Left lung (tissue), 10 donors: ENCODE data around the gene ZNF570. TPM values are rescaled to one million over a fixed set of nuclear protein-coding genes. Genes with fewer than 3 reads are reported as not detected.

Source experiments
- ATAC-seq: fragments of 200-7000 bp; cut with Tn5 transposase; one replicate; pipeline ENCODE4 v1.9.1; 2020; ENCODE audit warnings: moderate library complexity
- DNase-seq, 4 donors: peaks; one replicate each; pipeline ENCODE4 v3.0.0-alpha.2; 2013 to 2020
- H3K27ac ChIP-seq, 2 donors: fragments of 200-600 bp; sonication (generic) in 1 of 2; one replicate each; pipeline versions ENCODE4 v1.5.0 to v1.8.0; 2020 to 2021
- H3K27me3 ChIP-seq, 2 donors: fragments of 200-600 bp; sonication (generic) in 1 of 2; one replicate each; pipeline versions ENCODE4 v1.5.0 to v1.8.0; 2020 to 2021
- H3K36me3 ChIP-seq, 2 donors: fragments of 200-600 bp; sonication (generic) in 1 of 2; one replicate each; pipeline versions ENCODE4 v1.5.0 to v1.8.0; 2020 to 2021
- H3K4me1 ChIP-seq, 2 donors: fragments of 200-600 bp; one replicate each; pipeline ENCODE4 v1.8.0; 2021
- H3K4me3 ChIP-seq, 2 donors: fragments of 200-600 bp; sonication (generic) in 1 of 2; one replicate each; pipeline versions ENCODE4 v1.5.0 to v1.8.0; 2020 to 2021; ENCODE audit warnings: mild to moderate bottlenecking in 1 of 2
- H3K9me3 ChIP-seq, 2 donors: fragments of 200-600 bp; sonication (generic) in 1 of 2; one replicate each; pipeline versions ENCODE4 v1.5.0 to v1.8.0; 2020 to 2021
- intact Hi-C, 2 donors: fragments of 100-400 bp; cut with DNase I; formaldehyde crosslinking; loops; one replicate each; pipeline versions ENCODE4 v1.11.2 to v1.14.2; 2022
- polyA plus RNA-seq, 6 donors: library from polyadenylated mRNA; unstranded; fragments of 120-200 nt; gene quantifications; one replicate each; pipeline ENCODE4 v1.2.1, GENCODE V29; 2013; ENCODE audit not compliant: insufficient read length in 6 of 6
- total RNA-seq, 2 donors: library from RNA; stranded (reverse); fragmentation: NEBNext Ultra II Directional; extraction: Animal tissue kit (Norgen Biotek cat#: 25700); gene quantifications; one replicate each; pipeline ENCODE4 v1.2.1, GENCODE V29; 2021
- TF ChIP-seq, protein P1 (sequence below), 2 donors: fragments of 200-600 bp; sonication (generic) in 1 of 2; IDR thresholded peaks; one replicate each; pipeline versions ENCODE4 v1.5.0 to v1.8.0; 2021; ENCODE audit warnings: antibody characterized with exemption in 2 of 2
- donor health status: DM: no; HTN: yes; CAD: no.
- donor health status: DM: no; HTN: no; CAD: no.

The ZNF570 gene
- total and polyA plus RNA-seq, 8 donors: 4.1 to 12.9 (median 10.5) TPM

DNA sequence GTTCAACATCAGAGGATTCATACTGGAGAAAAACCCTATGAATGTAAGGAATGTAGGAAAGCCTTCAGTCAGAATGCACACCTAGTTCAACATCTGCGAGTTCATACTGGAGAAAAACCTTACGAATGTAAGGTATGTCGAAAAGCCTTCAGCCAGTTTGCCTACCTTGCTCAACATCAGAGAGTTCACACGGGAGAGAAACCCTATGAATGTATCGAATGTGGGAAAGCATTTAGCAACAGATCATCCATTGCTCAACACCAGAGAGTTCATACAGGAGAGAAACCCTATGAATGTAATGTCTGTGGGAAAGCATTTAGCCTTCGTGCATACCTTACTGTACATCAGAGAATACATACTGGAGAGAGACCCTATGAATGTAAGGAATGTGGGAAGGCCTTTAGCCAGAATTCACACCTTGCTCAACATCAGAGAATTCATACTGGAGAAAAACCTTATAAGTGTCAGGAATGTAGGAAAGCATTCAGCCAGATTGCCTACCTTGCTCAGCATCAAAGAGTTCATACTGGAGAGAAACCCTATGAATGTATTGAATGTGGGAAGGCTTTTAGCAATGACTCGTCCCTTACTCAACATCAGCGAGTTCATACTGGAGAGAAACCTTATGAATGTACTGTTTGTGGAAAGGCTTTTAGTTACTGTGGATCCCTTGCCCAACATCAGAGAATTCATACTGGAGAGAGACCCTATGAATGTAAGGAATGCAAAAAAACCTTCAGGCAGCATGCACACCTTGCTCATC lies 15.4 kb downstream of the ZNF570 start:
- ATAC-seq (no peak), DNase-seq (no peak)
- Histone ChIP-seq H3K4me3 (no peak overlapping the region), H3K27me3 (no peaks in the 10 kb centered on the region), H3K9me3 (peaks cover 32 to 100% of the 10 kb centered on the region in 2 donors), H3K27ac (no peak overlapping the region), H3K36me3 (peaks cover 3 to 66% of the 10 kb centered on the region in 2 donors), H3K4me1 (no peaks in the 10 kb centered on the region)
- TF ChIP-seq, protein P1, sequence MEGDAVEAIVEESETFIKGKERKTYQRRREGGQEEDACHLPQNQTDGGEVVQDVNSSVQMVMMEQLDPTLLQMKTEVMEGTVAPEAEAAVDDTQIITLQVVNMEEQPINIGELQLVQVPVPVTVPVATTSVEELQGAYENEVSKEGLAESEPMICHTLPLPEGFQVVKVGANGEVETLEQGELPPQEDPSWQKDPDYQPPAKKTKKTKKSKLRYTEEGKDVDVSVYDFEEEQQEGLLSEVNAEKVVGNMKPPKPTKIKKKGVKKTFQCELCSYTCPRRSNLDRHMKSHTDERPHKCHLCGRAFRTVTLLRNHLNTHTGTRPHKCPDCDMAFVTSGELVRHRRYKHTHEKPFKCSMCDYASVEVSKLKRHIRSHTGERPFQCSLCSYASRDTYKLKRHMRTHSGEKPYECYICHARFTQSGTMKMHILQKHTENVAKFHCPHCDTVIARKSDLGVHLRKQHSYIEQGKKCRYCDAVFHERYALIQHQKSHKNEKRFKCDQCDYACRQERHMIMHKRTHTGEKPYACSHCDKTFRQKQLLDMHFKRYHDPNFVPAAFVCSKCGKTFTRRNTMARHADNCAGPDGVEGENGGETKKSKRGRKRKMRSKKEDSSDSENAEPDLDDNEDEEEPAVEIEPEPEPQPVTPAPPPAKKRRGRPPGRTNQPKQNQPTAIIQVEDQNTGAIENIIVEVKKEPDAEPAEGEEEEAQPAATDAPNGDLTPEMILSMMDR (IDR thresholded peaks at IDR 0.05): no peak
- intact Hi-C loops: no loop called here

DNA sequence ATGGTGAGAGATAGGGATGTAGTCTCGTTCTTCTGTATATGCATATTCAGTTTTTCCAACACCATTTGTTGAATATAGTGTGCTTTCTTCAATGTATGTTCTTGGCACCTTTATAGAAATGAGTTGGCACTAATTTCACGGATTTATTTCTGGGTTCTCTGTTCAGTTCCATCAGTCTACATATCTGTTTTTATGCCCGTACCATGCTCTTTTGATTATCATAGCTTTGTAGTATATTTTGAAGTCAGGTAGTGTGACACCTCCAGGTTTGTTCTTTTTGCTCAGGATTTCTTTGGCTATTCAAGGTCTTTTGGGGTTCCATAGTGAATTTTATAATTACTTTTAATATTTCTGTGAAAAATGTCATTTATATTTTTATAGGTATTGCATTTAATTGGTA lies 23.1 kb downstream of the ZNF570 start:
- no peaks in the 10 kb centered on the region for H3K36me3 ChIP-seq
- TF ChIP-seq, protein P1 (IDR thresholded peaks at IDR 0.05): no peak
- intact Hi-C loops: no loop called here
- H3K27me3 ChIP-seq: no peaks in the 10 kb centered on the region
- H3K4me1 ChIP-seq: no peaks in the 10 kb centered on the region
- ATAC-seq: no peak
- peaks cover 0 to 100% of the 10 kb centered on the region in 2 donors for H3K9me3 ChIP-seq
- no peak overlapping the region for H3K4me3 ChIP-seq
- DNase-seq: no peak
- no peak overlapping the region for H3K27ac ChIP-seq

DNA sequence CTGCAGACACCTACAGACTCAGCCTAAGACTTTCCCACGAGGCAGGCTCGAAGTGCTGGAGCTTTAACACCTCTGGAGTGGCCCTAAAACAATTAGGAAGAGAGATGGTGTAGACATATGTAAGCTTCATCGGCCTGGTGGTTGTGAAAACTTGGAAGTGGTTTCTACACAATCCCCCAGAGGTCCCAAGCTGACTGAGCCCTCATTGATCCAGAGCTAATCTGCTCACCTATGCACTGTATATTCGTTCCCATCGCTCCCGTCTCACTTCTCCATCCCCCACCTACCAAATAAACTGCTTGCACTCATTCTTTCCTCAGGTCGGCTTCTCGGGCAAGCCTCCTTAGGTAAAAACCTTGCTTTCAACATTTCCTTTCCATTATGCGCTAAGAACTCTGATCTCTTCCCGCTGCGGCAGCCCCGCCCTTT lies 36.8 kb downstream of the ZNF570 start:
- intact Hi-C loops: no loop called here
- Histone ChIP-seq H3K4me3 (peak overlapping the region; percentile 55 to 57), H3K27me3 (peaks cover 0 to 6% of the 10 kb centered on the region in 2 donors), H3K9me3 (peaks cover 0 to 79% of the 10 kb centered on the region in 2 donors), H3K4me1 (peaks cover 0 to 9% of the 10 kb centered on the region in 2 donors), H3K27ac (peak overlapping the region; percentile 86 to 90), H3K36me3 (peaks cover 0 to 7% of the 10 kb centered on the region in 2 donors)
- TF ChIP-seq, protein P1 (IDR thresholded peaks at IDR 0.05): no peak
- DNase-seq (no peak), ATAC-seq (peak; percentile 21)

DNA sequence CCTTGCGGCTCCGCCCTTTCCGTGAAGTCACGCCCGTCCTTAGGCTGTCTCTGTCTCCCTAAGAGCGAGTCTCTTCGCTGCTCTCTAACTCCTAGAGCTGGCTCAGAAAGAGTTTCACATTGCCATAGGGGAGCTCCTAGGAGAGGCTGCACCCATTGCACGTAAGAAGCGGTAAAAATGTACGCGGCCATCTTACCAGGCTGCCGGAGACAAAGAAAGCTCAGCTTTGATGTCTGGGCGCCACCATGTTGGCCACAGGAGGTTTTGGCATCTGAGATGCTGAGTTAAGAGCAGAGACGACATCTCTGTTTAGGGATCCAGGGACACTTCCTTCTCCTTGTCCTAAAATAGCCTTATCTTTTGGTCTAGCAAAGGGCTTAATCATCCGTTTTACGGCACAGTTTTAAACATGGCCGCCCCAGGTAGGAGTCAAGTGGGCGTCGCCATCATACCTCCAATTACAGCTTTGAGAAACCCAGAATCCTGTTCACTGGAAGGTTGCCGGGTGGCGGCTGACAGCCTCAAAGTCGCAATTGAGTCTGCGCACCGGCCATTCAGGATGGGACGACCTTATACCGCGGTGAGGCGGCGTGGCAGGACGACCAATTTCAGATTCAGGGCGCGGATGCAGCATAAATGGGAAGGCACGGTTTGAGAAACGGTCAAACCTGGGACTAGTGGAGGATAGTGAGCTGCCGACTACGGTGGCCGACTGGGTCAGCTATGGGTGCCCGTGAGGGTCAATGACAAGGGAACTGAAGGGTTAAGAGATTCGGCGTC lies 37.4 kb downstream of the ZNF570 start, which contains the start of gene ZNF793:
TSS of gene ZNF793 (plus strand) at position 553 of the 780 bp plus-strand sequence. CDS start 16,501 bp downstream, outside the sequence.
- DNase-seq: peak; percentile 75 to 88 (median 85)
- Histone ChIP-seq H3K27me3 (peaks cover 0 to 6% of the 10 kb centered on the region in 2 donors), H3K4me3 (peak within 1 kb of the TSS; percentile 55 to 57), H3K36me3 (peaks cover 0 to 13% of the 10 kb centered on the region in 2 donors), H3K4me1 (peaks cover 0 to 9% of the 10 kb centered on the region in 2 donors), H3K9me3 (peaks cover 0 to 79% of the 10 kb centered on the region in 2 donors), H3K27ac (peak within 1 kb of the TSS; percentile 86 to 90)
- ATAC-seq: peak; percentile 93
- TF ChIP-seq, protein P1 (IDR thresholded peaks at IDR 0.05): no peak
- intact Hi-C loops: no loop called here

DNA sequence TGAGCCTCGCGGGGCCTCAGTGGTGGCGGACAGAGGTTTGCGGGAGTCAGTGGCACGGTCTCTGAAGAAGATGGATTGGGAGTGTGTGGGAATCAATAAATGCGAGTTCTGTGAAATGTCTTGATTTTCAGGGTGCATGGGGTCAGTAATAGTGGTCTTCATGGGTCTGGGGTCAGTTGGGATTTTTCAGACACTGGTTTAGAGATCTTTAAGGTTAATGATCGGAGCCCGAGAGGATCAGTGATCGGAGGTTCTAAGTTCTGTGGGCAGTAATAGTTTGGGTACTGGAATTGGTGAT lies 38.0 kb downstream of the ZNF570 start:
- Histone ChIP-seq H3K9me3 (peaks cover 0 to 79% of the 10 kb centered on the region in 2 donors), H3K4me3 (peak overlapping the region; percentile 55 to 57), H3K27me3 (peaks cover 0 to 6% of the 10 kb centered on the region in 2 donors), H3K36me3 (peaks cover 0 to 17% of the 10 kb centered on the region in 2 donors), H3K27ac (peak overlapping the region; percentile 86 to 90), H3K4me1 (peaks cover 0 to 9% of the 10 kb centered on the region in 2 donors)
- TF ChIP-seq, protein P1 (IDR thresholded peaks at IDR 0.05): no peak
- no peak for ATAC-seq
- intact Hi-C loops: no loop called here
- no peak for DNase-seq
